WTC11 (cell line): ENCODE data around the gene PALD1. TPM values are rescaled to one million over a fixed set of nuclear protein-coding genes. Genes with fewer than 3 reads are reported as not detected.
A peak's percentile ranks its signal among the peaks of the same experiment; 100 is the strongest.

Source experiments
- ATAC-seq: fragments of 200-7000 bp; cut with Tn5 transposase; 2 replicates; pipeline ENCODE4 v1.10.0; 2021; ENCODE audit warnings: mild to moderate bottlenecking, moderate library complexity
- CTCF ChIA-PET: fragments of 300-600 bp; sonication (Branson Sonifier 250); formaldehyde crosslinking; loops from one replicate; lab custom pipeline; 2021; ENCODE audit warnings: antibody characterized with exemption; lab: Charles Lee
- POLR2A ChIA-PET: fragments of 350-600 bp; sonication (Branson Sonifier 250); formaldehyde crosslinking; loops from one replicate; lab custom pipeline; 2021; ENCODE audit warnings: antibody characterized with exemption; lab: Charles Lee
- DNase-seq: peaks from one replicate; pipeline ENCODE4 v3.0.0; 2021; ENCODE audit warnings: low spot score
- H3K27ac Mint-ChIP-seq: 2 replicates; pipeline ENCODE4 v1.8.0; 2021; ENCODE audit warnings: mixed read lengths
- H3K27me3 Mint-ChIP-seq: 2 replicates; pipeline ENCODE4 v1.8.0; 2021; ENCODE audit warnings: low read depth, mild to moderate bottlenecking, moderate library complexity, mixed read lengths
- H3K36me3 Mint-ChIP-seq: 2 replicates; pipeline ENCODE4 v1.8.0; 2021; ENCODE audit warnings: mixed read lengths
- H3K4me1 Mint-ChIP-seq: 2 replicates; pipeline ENCODE4 v1.8.0; 2022; ENCODE audit warnings: mixed read lengths
- H3K4me3 Mint-ChIP-seq: 2 replicates; pipeline ENCODE4 v1.8.0; 2021; ENCODE audit warnings: mild to moderate bottlenecking, moderate library complexity, mixed read lengths
- H3K9me3 Mint-ChIP-seq: 2 replicates; pipeline ENCODE4 v1.8.0; 2021; ENCODE audit warnings: mixed read lengths
- ATF1 ChIP-seq: sonication (generic); formaldehyde crosslinking; IDR thresholded peaks from 2 replicates; pipeline ENCODE4 v1.8.1; 2023; ENCODE audit warnings: mild to moderate bottlenecking, moderate library complexity, missing genetic modification reagents
- ATF3 ChIP-seq: sonication (generic); formaldehyde crosslinking; conservative IDR thresholded peaks from 2 replicates; pipeline ENCODE4 v1.8.1; 2022; ENCODE audit warnings: mild to moderate bottlenecking, missing genetic modification reagents
- CTCF ChIP-seq: fragments of 200-600 bp; IDR thresholded peaks from 2 replicates; pipeline ENCODE4 v1.8.0; 2022; ENCODE audit warnings: antibody characterized with exemption
- ESRRA ChIP-seq: sonication (generic); formaldehyde crosslinking; IDR thresholded peaks from 2 replicates; pipeline ENCODE4 v1.8.1; 2022; ENCODE audit warnings: mild to moderate bottlenecking, missing genetic modification reagents, borderline replicate concordance
- PRDM15 ChIP-seq: sonication (generic); formaldehyde crosslinking; IDR thresholded peaks from 2 replicates; pipeline ENCODE4 v1.8.0; 2022; ENCODE audit warnings: missing genetic modification reagents
- SMAD3 ChIP-seq: sonication (generic); formaldehyde crosslinking; IDR thresholded peaks from 2 replicates; pipeline ENCODE4 v1.8.0; 2022; ENCODE audit warnings: missing genetic modification reagents, mild to moderate bottlenecking, borderline replicate concordance
- TEAD1 ChIP-seq: sonication (generic); formaldehyde crosslinking; IDR thresholded peaks from 2 replicates; pipeline ENCODE4 v1.8.0; 2022; ENCODE audit warnings: mild to moderate bottlenecking, missing genetic modification reagents
- ZNF138 ChIP-seq: sonication (generic); formaldehyde crosslinking; conservative IDR thresholded peaks from 2 replicates; pipeline ENCODE4 v1.8.1; 2022; ENCODE audit warnings: mild to moderate bottlenecking, moderate library complexity, missing genetic modification reagents
- ZNF219 ChIP-seq: sonication (generic); formaldehyde crosslinking; IDR thresholded peaks from 2 replicates; pipeline ENCODE4 v1.8.0; 2023; ENCODE audit warnings: missing genetic modification reagents, mild to moderate bottlenecking, borderline replicate concordance
- ZNF416 ChIP-seq: fragments of 250-450 bp; sonication (Bioruptor Pico); IDR thresholded peaks from 2 replicates; pipeline ENCODE4 v1.9.0; 2021; ENCODE audit warnings: mild to moderate bottlenecking, inconsistent platforms
- total RNA-seq: library from RNA; stranded (reverse); gene quantifications from 3 replicates; pipeline ENCODE4 v1.2.3, GENCODE V29; 2021

The PALD1 gene
- total RNA-seq, 1 experiment from 2014 or later: 43.6 TPM

- no peak for TF ChIP-seq ATF3
Observed at GRCh38 chr10:70549351-70549961, 70.9 kb downstream of the PALD1 start (continued).

GRCh38 chr10:70549962-70550458 is 71.4 kb downstream of the PALD1 start:
- Mint-ChIP-seq H3K4me1 (peaks cover 9% of the 10 kb centered on the region; the same call in 1 of the 2 replicates), H3K9me3 (no peaks in the 10 kb centered on the region), H3K27me3 (no peaks in the 10 kb centered on the region), H3K4me3 (no peak overlapping the region), H3K36me3 (peaks cover 26% of the 10 kb centered on the region), H3K27ac (peak overlapping the region; percentile 55; the same call in 1 of the 2 replicates)
- ATAC-seq (peak; percentile 90), DNase-seq (peak; percentile 83)
- ChIA-PET POLR2A (no interaction called here), CTCF (interaction anchor here (0.8 to 2.6 kb wide), 5 partner anchors 9 to 211 kb away, joined by 3 to 12 read pairs (median 6); no protein-coding TSS in a partner anchor)
- TF ChIP-seq CTCF (peak; percentile 91), ZNF219 (CRISPR knock-in tag) (no peak)

- Mint-ChIP-seq H3K27ac (no peak overlapping the region), H3K4me3 (no peak overlapping the region), H3K27me3 (no peaks in the 10 kb centered on the region), H3K9me3 (no peaks in the 10 kb centered on the region), H3K4me1 (peaks cover 9% of the 10 kb centered on the region; the same call in 1 of the 2 replicates), H3K36me3 (peaks cover 26% of the 10 kb centered on the region)
- ChIA-PET CTCF (interaction anchor here (0.8 to 2.6 kb wide), 4 partner anchors 9 to 211 kb away, joined by 3 to 12 read pairs (median 9); no protein-coding TSS in a partner anchor), POLR2A (no interaction called here)
- no peak for ATAC-seq
- DNase-seq: no peak
- no peak for TF ChIP-seq TEAD1
- no peak for TF ChIP-seq ATF1 (CRISPR knock-in tag)
- no peak for TF ChIP-seq ZNF138 (CRISPR knock-in tag)
- no peak for TF ChIP-seq PRDM15 (CRISPR knock-in tag)
- TF ChIP-seq SMAD3 (CRISPR knock-in tag): no peak
- TF ChIP-seq ESRRA: no peak
- TF ChIP-seq ZNF219 (CRISPR knock-in tag): no peak
Observed at GRCh38 chr10:70550459-70550858, 71.9 kb downstream of the PALD1 start.

- no peak for TF ChIP-seq ZNF416 (CRISPR knock-in tag)
- CTCF ChIA-PET: interaction anchor here (0.9 to 1.5 kb wide), 4 partner anchors 9 to 34 kb away, joined by 3 to 6 read pairs (median 3); no protein-coding TSS in a partner anchor
- Mint-ChIP-seq H3K27me3 (no peaks in the 10 kb centered on the region), H3K36me3 (peaks cover 26% of the 10 kb centered on the region), H3K27ac (no peak overlapping the region), H3K4me1 (peaks cover 9% of the 10 kb centered on the region; the same call in 1 of the 2 replicates), H3K4me3 (no peak overlapping the region), H3K9me3 (no peaks in the 10 kb centered on the region)
- ATAC-seq (no peak), DNase-seq (no peak)
- POLR2A ChIA-PET: no interaction called here
Observed at GRCh38 chr10:70551466-70551865, 72.9 kb downstream of the PALD1 start.
